M059J (cell line): ENCODE measurements around the gene GRAMD1B. TPM values are rescaled to one million over a fixed set of nuclear protein-coding genes. Genes with fewer than 3 reads are reported as not detected.
A peak's percentile ranks its signal among the peaks of the same experiment; 100 is the strongest.
"Not testable (repeated sequence)": the region's sequence is repeated elsewhere in the genome, so short reads cannot be mapped to it uniquely, and the experiment has no call there.

Experiments used
- DNase-seq: peaks from one replicate; pipeline ENCODE4 v3.0.0-alpha.2; 2012; ENCODE audit warnings: low read depth
- total RNA-seq: library from RNA; depleted of rRNA; stranded (reverse); fragments of >200 nt; shearing (Covaris generic); gene quantifications from 2 replicates; pipeline ENCODE4 v1.2.3, GENCODE V29; 2014; rRNA removed

The GRAMD1B gene
- total RNA-seq, 1 experiment from 2014 or later = 41.5 TPM

DNA sequence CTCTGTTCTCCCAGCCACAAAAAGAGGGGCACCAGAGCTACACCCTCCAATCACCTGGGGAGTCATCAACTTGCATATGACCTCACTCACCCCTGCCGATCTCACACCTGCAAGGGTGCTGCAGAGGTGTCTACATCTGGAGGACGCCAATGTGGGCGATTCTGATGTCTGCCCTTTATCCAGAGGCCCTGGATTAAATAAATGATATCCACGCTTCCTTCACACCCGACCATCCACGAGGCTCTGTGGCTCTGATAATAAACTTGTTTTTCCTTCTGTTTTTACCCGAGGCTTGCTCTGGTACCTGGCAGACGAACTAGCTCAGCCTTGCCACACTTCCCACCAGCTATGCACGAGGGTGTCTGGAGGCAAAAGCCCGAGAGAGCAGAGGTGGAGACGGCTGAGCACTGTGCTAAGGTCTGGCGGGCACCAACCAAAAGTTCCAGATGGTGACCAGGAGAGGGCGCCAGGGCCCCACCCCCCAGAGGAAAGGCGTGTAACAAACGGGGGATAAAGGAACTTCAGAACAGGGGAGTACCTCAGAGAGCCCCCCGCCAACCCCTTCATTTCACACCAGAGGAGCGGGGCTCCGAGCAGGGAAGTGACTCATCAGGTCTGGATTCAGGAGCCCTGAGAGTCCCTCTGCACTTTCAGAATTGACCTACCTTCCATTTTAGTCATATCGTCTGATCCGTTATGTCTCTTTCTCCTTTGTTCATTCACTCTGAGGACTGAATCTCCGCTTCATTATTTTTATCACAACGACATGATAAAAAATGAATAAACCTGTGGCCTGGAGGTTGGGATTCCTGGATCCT is 210.8 kb downstream of the GRAMD1B start:
- DNase-seq = peak; percentile 34

DNA sequence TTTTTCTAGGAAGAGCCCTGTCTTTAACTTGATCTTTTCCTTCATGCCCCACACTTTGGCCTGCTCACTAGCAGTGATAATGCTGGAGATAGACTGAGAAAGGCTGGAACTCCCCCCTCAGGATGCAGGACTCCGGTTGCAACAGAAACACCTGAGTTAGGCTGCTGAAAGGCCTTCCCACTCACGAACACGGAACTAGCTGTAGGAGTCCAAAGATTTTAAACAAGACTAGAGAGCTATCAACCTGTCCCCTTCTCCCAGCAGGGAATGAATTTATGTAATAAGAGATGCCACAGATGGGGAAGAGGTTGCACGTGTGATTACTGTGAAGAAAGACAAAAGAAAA is 211.4 kb downstream of the GRAMD1B start:
- DNase-seq = no peak

DNA sequence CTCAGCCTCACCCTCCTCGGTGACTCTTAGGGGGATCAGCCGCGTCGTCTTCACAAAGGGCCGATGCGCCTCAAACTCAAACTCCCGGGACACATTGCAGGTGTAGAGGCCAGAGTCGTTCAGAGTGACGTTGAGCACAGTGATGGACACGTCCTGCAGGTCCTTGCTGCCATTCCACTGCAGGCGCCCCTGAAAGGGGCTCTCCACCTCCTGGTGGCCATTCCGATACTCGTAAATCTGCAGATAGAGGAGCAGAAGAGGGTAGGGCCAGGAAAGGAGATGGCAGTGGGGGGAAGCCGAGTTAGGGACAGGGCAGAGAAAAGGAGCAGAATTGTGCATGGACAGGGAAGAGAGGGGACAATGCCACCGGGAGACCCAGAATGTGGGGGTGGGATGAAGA is 212.4 kb downstream of the GRAMD1B start:
- no peak for DNase-seq

DNA sequence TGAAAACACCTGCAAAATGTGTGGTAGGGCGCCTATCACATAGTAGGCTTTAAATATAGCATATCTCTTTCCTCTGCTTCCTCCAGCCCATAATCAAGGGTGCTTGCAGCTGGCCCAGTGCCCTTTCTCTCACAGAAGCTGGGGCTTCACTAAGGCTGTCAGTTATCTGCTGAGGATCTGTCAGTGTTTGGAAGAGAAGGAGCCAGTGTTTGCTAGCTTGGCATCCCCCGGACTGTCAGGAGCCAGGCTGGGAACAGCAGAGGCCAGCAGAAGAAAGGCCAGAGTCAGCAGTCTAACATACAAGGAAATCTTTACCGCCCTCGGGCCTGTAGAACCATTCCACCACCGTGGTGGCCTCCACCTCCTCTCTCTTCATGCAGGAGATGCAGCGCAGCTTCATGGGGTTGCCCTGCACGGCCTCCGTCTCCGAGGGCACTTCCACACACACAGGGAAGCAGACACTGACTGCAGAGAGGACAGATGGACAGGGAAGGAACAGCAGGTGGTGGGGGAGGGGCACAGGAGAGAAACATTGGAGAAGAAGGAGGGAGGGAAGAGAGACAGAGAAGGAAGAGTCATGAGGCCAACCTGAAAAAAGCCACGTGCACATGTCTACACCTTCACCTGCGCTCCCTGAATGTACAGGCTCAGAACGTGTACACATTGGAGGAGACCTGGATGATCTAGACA is 215.4 kb downstream of the GRAMD1B start:
- DNase-seq = no peak

DNA sequence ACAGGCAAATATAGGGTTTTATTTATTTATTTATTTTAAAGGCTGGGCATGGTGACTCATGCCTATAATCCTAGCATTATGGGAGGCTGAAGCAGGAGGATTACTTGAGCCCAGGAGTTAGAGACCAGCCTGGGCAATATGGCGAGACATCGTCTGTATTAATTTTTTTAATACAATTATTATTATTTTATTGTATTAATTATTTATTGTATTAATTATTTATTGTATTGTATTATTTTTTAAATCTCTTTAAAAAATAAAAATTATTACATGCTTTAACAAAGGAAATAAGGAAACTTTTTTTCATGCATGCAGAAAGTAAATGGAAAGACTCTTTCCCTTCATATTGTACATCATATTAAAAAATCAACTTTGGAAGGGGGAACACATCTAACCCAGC is 220.8 kb downstream of the GRAMD1B start:
- no peak for DNase-seq

DNA sequence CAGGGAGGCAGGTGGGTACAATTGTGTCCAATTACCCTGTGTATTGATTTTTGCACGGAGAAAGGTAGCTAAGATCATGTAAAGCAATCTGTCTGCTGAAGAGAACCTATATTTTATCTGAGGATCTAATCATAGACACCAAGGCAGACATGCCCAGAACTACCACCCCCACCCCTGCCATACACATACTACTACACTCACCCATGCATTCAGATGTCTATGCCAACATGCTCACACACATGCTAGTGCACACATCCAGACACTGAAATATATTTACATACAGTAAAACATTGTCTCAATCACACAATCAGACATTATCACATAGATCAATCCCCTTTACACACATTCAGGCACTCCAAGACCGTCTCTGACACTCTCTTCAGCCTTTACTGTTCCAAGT is 222.5 kb downstream of the GRAMD1B start:
- no peak for DNase-seq

DNA sequence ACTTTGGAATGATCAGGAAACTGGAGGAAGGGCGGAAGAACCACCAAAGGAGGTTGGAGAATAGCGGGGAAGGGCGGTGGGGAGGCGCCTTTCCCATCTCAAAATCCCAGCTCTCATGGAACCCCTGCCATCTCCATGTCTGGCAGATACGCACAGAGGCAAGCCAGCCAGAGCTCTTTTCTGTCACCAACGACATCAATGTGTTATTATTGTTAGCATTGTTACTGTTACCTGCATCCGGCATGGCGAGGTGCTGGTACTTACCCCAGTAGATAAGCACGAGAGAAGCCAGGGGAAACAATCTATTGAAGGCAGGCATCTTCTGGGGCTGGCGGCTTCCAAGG is 223.4 kb downstream of the GRAMD1B start:
- no peak for DNase-seq

DNA sequence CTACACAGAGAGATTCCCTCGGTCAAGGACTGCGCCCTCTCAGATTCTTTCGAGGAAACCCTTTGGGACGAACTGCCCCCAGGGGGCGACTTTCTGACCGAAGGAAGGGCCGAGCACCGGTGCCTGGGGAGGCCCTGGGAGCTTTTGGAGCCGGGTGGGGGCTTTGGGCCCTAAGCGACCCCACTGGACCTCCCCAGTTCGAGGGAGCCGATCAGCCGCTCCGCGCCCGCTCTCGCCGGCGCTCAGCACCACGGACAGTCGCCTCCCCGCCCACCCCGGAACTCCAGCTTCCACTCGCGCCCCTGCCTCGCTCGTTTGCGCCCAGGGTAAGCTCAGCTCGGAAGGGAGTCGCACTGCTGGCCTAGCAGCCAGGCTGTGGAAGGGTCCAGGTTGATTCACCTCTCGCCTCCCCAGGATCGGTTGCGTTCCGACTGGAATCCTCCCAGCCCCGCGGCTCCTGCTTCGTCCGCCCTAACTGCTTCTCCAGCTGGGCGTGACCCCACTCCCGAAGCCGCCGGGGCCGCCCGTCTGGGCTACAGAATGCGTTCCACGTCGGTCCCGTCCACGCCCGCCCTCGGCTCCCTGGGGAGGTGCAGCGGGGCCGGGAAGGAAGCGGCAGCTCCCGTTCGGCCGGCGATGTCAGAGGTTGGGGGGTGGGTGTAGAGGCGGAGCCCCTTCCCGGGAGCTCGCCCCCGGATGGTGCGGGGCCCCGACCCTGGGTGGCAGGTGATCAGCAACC is 223.9 kb downstream of the GRAMD1B start:
- peak; percentile 48 for DNase-seq

DNA sequence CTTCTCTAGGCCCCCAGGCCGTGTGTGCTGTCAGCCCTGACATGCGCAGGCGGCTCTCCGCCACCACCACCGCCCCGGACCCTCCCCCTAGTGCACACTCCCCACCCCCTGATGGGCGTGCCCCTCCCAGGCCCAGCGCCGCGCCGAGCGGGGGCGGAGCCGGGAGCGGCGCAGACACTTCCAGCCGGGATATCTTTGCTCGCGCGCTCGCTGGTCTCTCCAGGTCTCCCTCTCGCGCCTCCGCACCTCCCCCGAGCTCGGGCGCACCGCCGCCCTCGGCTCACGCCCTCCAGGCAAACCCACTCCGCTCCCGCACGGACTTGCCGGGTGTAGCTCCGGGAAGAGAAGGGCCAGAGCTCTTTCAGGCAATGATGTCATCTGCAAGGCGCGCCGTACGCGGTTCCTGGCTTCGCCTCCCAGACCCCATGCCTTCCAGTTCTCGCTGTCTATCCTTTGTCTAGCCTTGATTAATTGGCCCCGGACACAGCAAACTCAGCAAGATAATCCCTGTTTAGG is 224.6 kb downstream of the GRAMD1B start, which contains the start of gene SCN3B:
Gene SCN3B, minus strand, starts transcription at position 59 of the 516 bp plus-strand sequence. CDS start 823 bp downstream, outside the sequence.
- peak; percentile 62 for DNase-seq

DNA sequence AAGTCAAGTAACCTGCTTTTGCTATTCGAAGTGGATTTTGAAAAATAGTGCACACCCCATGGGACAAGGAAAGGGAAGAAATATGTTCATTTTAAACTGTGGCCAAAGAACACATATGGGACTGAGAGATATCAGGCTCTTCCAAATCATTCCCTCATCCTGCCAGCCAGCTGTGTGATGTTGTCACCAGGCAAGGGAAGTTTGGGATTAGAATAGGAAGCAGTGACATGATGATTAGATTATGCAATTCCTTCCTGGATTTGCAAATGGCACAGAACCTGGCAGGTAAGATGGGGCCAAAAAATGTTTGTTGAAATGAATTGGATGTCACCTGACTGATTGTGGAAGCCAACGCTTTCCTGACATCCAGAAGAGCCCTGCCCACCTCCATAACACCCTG is 229.2 kb downstream of the GRAMD1B start:
- DNase-seq = no peak

DNA sequence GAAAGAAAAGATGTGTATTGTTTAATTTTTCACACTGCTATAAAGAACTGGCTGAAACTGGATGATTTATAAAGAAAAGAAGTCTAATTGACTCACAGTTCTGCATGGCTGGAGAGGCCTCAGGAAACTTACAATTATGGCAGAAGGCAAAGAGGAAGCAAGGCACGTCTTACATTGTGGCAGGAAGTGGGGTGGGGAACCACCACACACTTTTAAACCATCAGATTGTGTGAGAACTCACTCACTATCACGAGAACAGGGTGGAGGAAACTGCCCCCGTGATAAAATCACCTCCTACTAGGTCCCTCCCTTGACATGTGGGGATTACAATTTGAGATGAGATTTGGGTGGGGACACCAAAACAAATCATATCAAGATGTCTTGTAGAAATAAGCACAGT is 229.9 kb downstream of the GRAMD1B start:
- DNase-seq = not testable (repeated sequence)

DNA sequence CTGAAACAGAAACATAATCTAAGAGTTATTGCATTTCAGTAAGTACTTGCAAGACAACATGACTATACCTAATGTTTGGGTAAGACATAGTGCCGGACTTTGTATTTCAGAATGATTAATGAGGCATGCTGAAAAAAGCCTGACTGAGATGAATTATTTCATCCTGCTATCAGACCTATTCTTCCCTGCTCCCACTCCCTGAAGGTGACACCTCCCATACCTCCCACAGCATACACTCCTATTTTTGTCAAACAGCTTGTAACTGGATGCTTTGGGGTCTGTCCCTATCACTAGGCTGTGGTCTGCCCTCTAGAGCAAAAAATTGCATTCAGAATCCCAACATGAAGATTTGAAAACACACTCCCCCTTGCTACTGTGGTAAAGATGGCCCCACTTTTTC is 235.2 kb downstream of the GRAMD1B start:
- no peak for DNase-seq

DNA sequence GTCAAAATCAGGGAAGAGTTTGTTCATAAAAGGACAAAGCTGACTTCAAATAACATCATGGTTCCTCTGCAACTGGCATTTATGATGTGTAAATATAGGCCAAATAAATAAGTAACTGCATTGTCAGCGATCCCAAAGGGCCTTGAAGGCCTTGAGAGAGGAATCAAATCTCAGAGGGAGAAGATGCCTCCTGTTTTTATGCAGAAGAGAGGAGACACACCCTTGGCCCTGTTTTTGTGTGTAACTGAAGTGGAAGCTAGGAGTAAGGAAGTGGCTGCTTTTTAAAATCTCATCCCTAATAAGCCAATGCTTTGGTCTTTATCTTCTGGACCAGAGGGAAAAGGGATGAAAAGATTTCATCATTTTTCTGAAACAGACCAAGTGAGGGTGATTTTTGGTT is 240.0 kb downstream of the GRAMD1B start:
- no peak for DNase-seq

DNA sequence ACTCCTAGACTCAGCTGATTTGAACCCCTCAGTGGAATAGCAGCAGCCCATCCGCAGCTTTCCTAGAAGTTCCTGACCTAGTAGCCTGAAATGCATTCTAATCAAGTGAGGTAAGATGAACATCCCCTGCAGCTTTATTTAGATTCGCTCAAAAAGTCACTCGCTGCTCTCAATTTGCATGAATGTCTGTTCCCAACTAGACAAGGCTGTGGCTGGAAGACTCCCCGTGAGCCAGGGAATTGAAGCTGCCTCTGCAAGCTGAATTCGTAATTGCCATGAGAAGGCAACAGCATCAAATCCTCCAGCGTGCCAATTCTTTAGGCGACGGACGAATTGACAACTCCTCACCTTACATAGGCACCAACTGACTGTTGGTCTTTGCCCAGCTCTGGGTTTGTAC is 241.5 kb downstream of the GRAMD1B start:
- no peak for DNase-seq

DNA sequence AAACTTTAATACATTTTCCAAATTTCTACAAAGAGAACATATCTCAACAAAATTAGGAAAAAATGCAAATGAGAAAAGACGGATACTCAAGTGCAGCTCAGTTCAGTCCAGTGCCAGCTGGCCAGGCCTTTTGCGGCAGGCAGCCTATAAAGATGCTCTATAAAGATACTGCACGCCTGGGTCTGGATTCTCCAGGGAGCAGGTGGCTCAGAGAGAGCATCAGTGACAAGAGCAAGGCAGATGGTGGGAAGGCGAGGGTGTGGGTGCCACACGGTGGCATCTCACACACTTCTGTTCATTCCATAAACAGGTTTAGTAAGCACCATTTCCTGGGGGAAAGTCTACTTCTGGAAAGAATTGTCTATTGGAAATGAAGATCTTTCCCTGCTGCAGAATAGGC is 242.5 kb downstream of the GRAMD1B start:
- no peak for DNase-seq

DNA sequence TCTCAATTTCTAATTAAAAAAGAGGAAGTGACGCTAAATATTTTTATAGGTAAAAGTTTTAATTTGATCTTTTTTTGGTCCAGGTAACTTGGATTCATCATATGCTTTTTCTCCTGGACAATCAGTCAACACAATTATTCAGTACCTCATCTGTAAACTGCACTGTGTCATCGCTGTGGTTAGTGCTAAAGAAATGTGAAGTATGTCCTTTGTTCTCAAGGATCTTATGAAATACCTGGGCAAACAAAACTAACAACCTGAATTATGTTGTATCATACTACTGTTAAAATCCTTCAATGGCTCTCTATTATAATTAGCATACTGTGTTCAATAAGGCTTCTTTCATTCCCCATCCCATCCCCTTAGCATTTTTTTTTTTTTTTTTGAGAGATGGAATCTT is 244.2 kb downstream of the GRAMD1B start:
- DNase-seq = no peak

Other genes with a start within 250 kb of the GRAMD1B start
- 27.6 and 31.8 TPM in 2 replicates for gene CLMP, start 235.0 kb upstream of the GRAMD1B start, total RNA-seq
- gene SCN3B, start 224.4 kb downstream of the GRAMD1B start, total RNA-seq = 0.20 TPM in 1 of 2 replicates, not detected in the other